ENCODE data around the gene DUSP19. TPM values are rescaled to one million over a fixed set of nuclear protein-coding genes. Genes with fewer than 3 reads are reported as not detected.

The DUSP19 gene
- total RNA-seq, 4 donors from 2014 or later = 1.6 to 2.7 (median 1.8) TPM; not detected in 1

GRCh38 chr2:183105402-183106134 lies 27.0 kb downstream of the DUSP19 start:
- TF ChIP-seq EP300 (IDR thresholded peaks at IDR 0.05; ENCODE audit: low read depth) = no peak
- no peak for TF ChIP-seq POLR2AphosphoS5 (IDR thresholded peaks at IDR 0.05)
- TF ChIP-seq POLR2A (IDR thresholded peaks at IDR 0.05) = no peak
- TF ChIP-seq CTCF (IDR thresholded peaks at IDR 0.05) = no peak
- in situ Hi-C loops (cut with MboI; ENCODE audit: low pct_ligation_motif_present in 1 of 4, low pct_unique_long_range_greater_than_20kb in 1 of 4, low sequenced_read_pairs in 3 of 4) (no loop called here), intact Hi-C loops (cut with DNase I; ENCODE audit: low total_unique reads) (no loop called here)
- H3K27me3 ChIP-seq = no peaks in the 10 kb centered on the region
- WGBS, 2 donors (ENCODE audit: low coverage in 1 of 2) = 0 to 66% methylated on average over 1 to 4 of the region's 4 CpGs
- no peak overlapping the region for H3K27ac ChIP-seq
- no peaks in the 10 kb centered on the region for H3K9me3 ChIP-seq
- DNase-seq = no peak
- H3K4me3 ChIP-seq = no peak overlapping the region
- no peaks in the 10 kb centered on the region for H3K4me1 ChIP-seq
- no peaks in the 10 kb centered on the region for H3K36me3 ChIP-seq

- Histone ChIP-seq H3K27ac (no peak overlapping the region), H3K4me3 (no peak overlapping the region), H3K27me3 (no peaks in the 10 kb centered on the region), H3K4me1 (no peaks in the 10 kb centered on the region), H3K36me3 (no peaks in the 10 kb centered on the region), H3K9me3 (no peaks in the 10 kb centered on the region)
- intact Hi-C loops (cut with DNase I; ENCODE audit: low total_unique reads) = no loop called here
- TF ChIP-seq POLR2AphosphoS5 (IDR thresholded peaks at IDR 0.05) = no peak
- no peak for TF ChIP-seq CTCF (IDR thresholded peaks at IDR 0.05)
- no peak for TF ChIP-seq EP300 (IDR thresholded peaks at IDR 0.05; ENCODE audit: low read depth)
- no peak for TF ChIP-seq POLR2A (IDR thresholded peaks at IDR 0.05)
- in situ Hi-C loops (cut with MboI; ENCODE audit: low pct_ligation_motif_present in 1 of 4, low pct_unique_long_range_greater_than_20kb in 1 of 4, low sequenced_read_pairs in 3 of 4) = no loop called here
- WGBS, 2 donors (ENCODE audit: low coverage in 1 of 2) = 86 to 93% methylated on average over 3 of the region's 3 CpGs
- no peak for DNase-seq
Observed at GRCh38 chr2:183112577-183112976, 34.0 kb downstream of the DUSP19 start.

GRCh38 chr2:183113630-183114029 lies 35.1 kb downstream of the DUSP19 start:
- H3K4me1 ChIP-seq = no peaks in the 10 kb centered on the region
- no peak overlapping the region for H3K4me3 ChIP-seq
- H3K27ac ChIP-seq = no peak overlapping the region
- in situ Hi-C loops (cut with MboI; ENCODE audit: low pct_ligation_motif_present in 1 of 4, low pct_unique_long_range_greater_than_20kb in 1 of 4, low sequenced_read_pairs in 3 of 4) = no loop called here
- TF ChIP-seq POLR2A (IDR thresholded peaks at IDR 0.05) (no peak), CTCF (IDR thresholded peaks at IDR 0.05) (no peak), POLR2AphosphoS5 (IDR thresholded peaks at IDR 0.05) (no peak), EP300 (IDR thresholded peaks at IDR 0.05; ENCODE audit: low read depth) (no peak)
- no peaks in the 10 kb centered on the region for H3K36me3 ChIP-seq
- intact Hi-C loops (cut with DNase I; ENCODE audit: low total_unique reads) = no loop called here
- 63 to 67% methylated on average over 2 of the region's 2 CpGs for WGBS, 2 donors (ENCODE audit: low coverage in 1 of 2)
- H3K27me3 ChIP-seq = no peaks in the 10 kb centered on the region
- H3K9me3 ChIP-seq = no peaks in the 10 kb centered on the region
- no peak for DNase-seq

GRCh38 chr2:183117226-183117625 lies 38.7 kb downstream of the DUSP19 start:
- no peak overlapping the region for H3K4me3 ChIP-seq
- H3K27ac ChIP-seq = no peak overlapping the region
- no peaks in the 10 kb centered on the region for H3K36me3 ChIP-seq
- no peaks in the 10 kb centered on the region for H3K9me3 ChIP-seq
- H3K4me1 ChIP-seq = no peaks in the 10 kb centered on the region
- WGBS, 2 donors (ENCODE audit: low coverage in 1 of 2) = 85 to 88% methylated on average over 1 to 3 of the region's 3 CpGs
- intact Hi-C loops (cut with DNase I; ENCODE audit: low total_unique reads) = no loop called here
- no peak for DNase-seq
- in situ Hi-C loops (cut with MboI; ENCODE audit: low pct_ligation_motif_present in 1 of 4, low pct_unique_long_range_greater_than_20kb in 1 of 4, low sequenced_read_pairs in 3 of 4) = no loop called here
- H3K27me3 ChIP-seq = no peaks in the 10 kb centered on the region
- TF ChIP-seq CTCF (IDR thresholded peaks at IDR 0.05) (no peak), POLR2AphosphoS5 (IDR thresholded peaks at IDR 0.05) (no peak), POLR2A (IDR thresholded peaks at IDR 0.05) (no peak), EP300 (IDR thresholded peaks at IDR 0.05; ENCODE audit: low read depth) (no peak)
